ENCODE results near the gene ARHGEF7.

DNA sequence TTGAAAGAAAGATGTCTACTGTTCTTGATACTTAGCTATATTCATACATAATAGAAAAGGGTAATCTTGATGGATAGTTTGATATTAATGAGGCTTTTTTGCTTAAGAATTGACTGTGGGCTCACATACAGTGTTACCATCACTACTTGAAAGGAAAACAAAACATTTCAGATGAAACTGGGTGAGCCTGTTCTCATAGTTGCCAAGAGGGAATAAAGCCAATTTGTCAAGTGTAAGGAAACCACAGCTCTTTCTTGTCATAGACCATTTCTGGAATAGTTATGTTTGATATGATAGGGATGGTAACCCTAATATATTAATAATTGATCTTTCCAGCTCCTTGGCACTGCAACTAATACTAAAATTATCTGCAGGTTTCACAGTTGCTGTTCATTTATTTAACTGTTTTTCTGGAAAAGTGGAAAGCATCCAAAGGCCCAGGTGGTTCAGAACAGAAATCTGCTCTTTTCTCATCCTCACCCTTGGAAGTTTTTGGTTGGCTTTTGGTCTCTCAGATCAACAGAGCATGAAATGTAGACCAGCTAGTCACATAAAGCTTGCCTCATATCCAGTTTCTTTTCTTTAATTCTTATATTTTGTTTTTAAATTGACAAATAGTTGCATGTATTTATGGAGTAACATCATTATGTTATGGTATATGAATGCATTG lies 43.2 kb downstream of the ARHGEF7 start:
- TF ChIP-seq TAF1 (IDR thresholded peaks at IDR 0.05; ENCODE audit: borderline replicate concordance, low read depth, low read length) (no peak), POLR2A (IDR thresholded peaks at IDR 0.05; ENCODE audit: low read depth, low read length) (no peak)
